ENCODE data around the gene NT5C1B. TPM values are rescaled to one million over a fixed set of nuclear protein-coding genes. Genes with fewer than 3 reads are reported as not detected.

NT5C1B gene
- total RNA-seq, 1 donor from 2014 or later = not detected

DNA sequence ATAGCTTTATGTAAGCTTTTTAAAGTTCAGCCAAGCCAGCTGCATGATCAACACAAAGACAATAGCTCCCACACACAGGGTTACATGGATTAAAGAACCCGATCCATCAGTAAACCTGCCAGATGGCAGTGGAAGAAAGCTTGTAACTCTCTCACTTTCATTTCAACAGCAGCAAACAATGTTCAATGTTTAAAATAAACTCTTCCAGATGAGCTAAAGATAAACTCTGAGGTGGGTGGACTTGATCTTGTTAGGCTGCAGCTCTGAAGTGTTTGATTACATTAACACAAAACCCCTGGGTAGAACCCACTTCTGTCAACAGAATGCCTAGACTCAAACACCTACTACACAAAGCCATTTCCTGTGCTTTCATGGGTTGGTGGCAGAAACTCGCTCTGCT lies 42.8 kb downstream of the NT5C1B start:
- Mint-ChIP-seq H3K4me3 (no peak overlapping the region), H3K27ac (no peak overlapping the region), H3K36me3 (peaks cover 3% of the 10 kb centered on the region), H3K9me3 (no peaks in the 10 kb centered on the region), H3K4me1 (ENCODE audit: unreplicated experiment) (peaks cover 20% of the 10 kb centered on the region), H3K27me3 (peaks cover 8% of the 10 kb centered on the region)
- no peak for DNase-seq (ENCODE audit: extremely low spot score, unreplicated experiment)
- no peak for TF ChIP-seq CTCF (conservative IDR thresholded peaks at IDR 0.05)

- Mint-ChIP-seq H3K4me1 (ENCODE audit: unreplicated experiment) (peaks cover 13% of the 10 kb centered on the region), H3K27me3 (peaks cover 15% of the 10 kb centered on the region), H3K27ac (no peak overlapping the region), H3K36me3 (peaks cover 3% of the 10 kb centered on the region), H3K9me3 (no peaks in the 10 kb centered on the region), H3K4me3 (no peak overlapping the region)
- TF ChIP-seq CTCF (conservative IDR thresholded peaks at IDR 0.05) = no peak
- DNase-seq (ENCODE audit: extremely low spot score, unreplicated experiment) = no peak
Observed at GRCh38 chr2:18545384-18545783, 44.0 kb downstream of the NT5C1B start.

- no peak for DNase-seq (ENCODE audit: extremely low spot score, unreplicated experiment)
- no peak overlapping the region for H3K27ac Mint-ChIP-seq
- peaks cover under 1% of the 10 kb centered on the region for H3K36me3 Mint-ChIP-seq
- H3K4me1 Mint-ChIP-seq (ENCODE audit: unreplicated experiment) = peaks cover 13% of the 10 kb centered on the region
- H3K27me3 Mint-ChIP-seq = peaks cover 19% of the 10 kb centered on the region
- H3K9me3 Mint-ChIP-seq = no peaks in the 10 kb centered on the region
- no peak for TF ChIP-seq CTCF (conservative IDR thresholded peaks at IDR 0.05)
- no peak overlapping the region for H3K4me3 Mint-ChIP-seq
Observed at GRCh38 chr2:18544171-18544570, 45.2 kb downstream of the NT5C1B start.

- Mint-ChIP-seq H3K27me3 (peaks cover 39% of the 10 kb centered on the region), H3K4me1 (ENCODE audit: unreplicated experiment) (peaks cover 11% of the 10 kb centered on the region), H3K27ac (no peak overlapping the region), H3K36me3 (no peaks in the 10 kb centered on the region), H3K4me3 (no peak overlapping the region), H3K9me3 (no peaks in the 10 kb centered on the region)
- no peak for DNase-seq (ENCODE audit: extremely low spot score, unreplicated experiment)
- TF ChIP-seq CTCF (conservative IDR thresholded peaks at IDR 0.05) = no peak
Observed at GRCh38 chr2:18540872-18541271, 48.5 kb downstream of the NT5C1B start.

- H3K4me3 Mint-ChIP-seq = no peak overlapping the region
- TF ChIP-seq CTCF (conservative IDR thresholded peaks at IDR 0.05) = no peak
- H3K27ac Mint-ChIP-seq = no peak overlapping the region
- DNase-seq (ENCODE audit: extremely low spot score, unreplicated experiment) = no peak
- no peaks in the 10 kb centered on the region for H3K36me3 Mint-ChIP-seq
- H3K9me3 Mint-ChIP-seq = peaks cover 4% of the 10 kb centered on the region
- peaks cover 9% of the 10 kb centered on the region for H3K4me1 Mint-ChIP-seq (ENCODE audit: unreplicated experiment)
- peaks cover 69% of the 10 kb centered on the region for H3K27me3 Mint-ChIP-seq
Observed at GRCh38 chr2:18536697-18537096, 52.7 kb downstream of the NT5C1B start.

DNA sequence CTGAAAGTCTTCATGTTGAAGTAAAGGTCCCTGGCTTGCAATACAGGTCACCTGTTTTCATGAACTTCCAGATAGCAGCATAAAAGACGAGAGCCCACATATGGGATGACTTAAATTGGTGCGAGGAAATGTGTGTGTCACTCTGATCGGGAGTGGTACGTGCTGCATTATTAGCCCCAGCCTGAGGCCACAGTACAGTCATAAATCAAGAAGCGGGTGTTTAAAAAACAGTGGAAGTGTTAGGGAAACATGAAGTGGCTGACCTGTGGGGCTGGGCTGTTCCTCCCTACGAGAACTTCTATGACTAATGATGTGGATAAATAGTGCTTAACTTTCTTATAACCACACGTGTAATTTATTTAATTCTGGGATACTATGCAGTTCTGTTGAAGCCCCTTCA lies 53.3 kb downstream of the NT5C1B start:
- H3K36me3 Mint-ChIP-seq = no peaks in the 10 kb centered on the region
- no peak for TF ChIP-seq CTCF (conservative IDR thresholded peaks at IDR 0.05)
- H3K4me1 Mint-ChIP-seq (ENCODE audit: unreplicated experiment) = peaks cover 9% of the 10 kb centered on the region
- H3K27ac Mint-ChIP-seq = no peak overlapping the region
- no peak overlapping the region for H3K4me3 Mint-ChIP-seq
- peaks cover 71% of the 10 kb centered on the region for H3K27me3 Mint-ChIP-seq
- DNase-seq (ENCODE audit: extremely low spot score, unreplicated experiment) = no peak
- peaks cover 4% of the 10 kb centered on the region for H3K9me3 Mint-ChIP-seq

Data from type B pancreatic cell (in vitro differentiated cells).